NCI-H1694 treated with DMSO at 0.1 percent for 48 hours (cell line): ENCODE data around the gene RAB26.
A peak's percentile ranks its signal among the peaks of the same experiment; 100 is the strongest.

Source experiments
- DNase-seq: peaks from one replicate; lab custom pipeline; 2025; lab: John Stamatoyannopoulos, UW

RAB26 gene

GRCh38 chr16:2178321-2179106, 30.1 kb downstream of the RAB26 start:
- no peak for DNase-seq

- DNase-seq, result no peak
These were observed 30.7 kb downstream of the RAB26 start for GRCh38 chr16:2179107-2179501.

DNA sequence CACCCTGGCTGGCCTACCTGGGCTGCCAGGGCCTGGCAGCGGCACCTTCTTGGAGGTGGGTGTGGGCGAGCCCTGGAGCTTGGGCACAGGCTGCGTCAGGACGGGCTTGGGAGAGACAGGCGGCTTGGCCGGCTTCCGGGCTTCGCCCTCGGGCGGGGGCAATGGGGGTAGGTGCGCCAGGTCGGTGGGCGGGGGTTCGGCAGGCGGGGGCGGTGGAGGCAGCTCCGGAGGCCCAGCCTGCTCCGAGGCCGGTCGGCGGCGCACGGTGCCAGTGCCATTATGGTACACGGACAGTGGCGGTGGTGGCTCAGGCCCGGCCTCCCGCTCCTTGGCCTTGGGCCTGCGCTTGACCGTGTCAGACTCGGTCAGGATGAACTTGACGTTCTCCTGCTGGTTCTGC, 31.2 kb downstream of the RAB26 start:
- no peak for DNase-seq

GRCh38 chr16:2180461-2180860, 32.0 kb downstream of the RAB26 start:
- no peak for DNase-seq

GRCh38 chr16:2180962-2181923, 32.8 kb downstream of the RAB26 start:
- no peak for DNase-seq

DNA sequence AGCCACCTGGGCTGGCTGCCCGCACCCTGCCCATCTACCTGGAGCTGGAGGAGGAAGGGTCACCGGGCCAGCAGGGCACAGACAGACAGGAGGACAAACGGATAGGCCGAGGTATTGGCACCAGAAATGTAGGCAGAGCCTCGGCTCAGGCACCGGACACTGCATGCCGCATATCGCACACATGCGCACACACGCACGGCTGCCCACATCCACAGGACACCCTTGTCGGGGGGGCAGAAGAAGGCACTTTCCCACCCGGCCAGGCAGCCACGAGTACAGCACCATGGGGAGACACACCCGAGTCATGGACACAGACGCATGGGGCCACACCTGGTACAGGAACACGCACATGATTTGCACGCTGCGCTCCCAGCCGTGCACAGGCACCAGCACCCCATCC, 33.5 kb downstream of the RAB26 start:
- DNase-seq, result no peak

GRCh38 chr16:2183671-2184070, 35.2 kb downstream of the RAB26 start:
- no peak for DNase-seq

DNA sequence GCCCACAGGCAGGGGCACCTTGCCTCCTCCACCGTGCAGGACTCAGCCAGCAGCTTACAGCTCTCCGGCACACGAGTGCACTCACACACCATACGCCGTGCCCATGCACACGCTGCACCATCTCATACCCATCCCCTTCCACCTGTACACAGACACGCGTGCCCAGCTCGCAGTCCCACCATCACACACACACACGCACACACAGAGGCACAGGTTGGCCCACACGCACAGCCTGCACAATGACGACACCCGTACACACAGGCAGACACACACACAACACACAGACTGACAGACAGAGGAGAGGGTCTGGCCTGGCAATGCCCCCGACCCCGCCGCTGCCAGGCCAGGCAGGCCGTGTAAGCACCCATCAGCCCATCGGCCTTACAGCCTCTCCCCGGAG, 35.9 kb downstream of the RAB26 start:
- no peak for DNase-seq

DNA sequence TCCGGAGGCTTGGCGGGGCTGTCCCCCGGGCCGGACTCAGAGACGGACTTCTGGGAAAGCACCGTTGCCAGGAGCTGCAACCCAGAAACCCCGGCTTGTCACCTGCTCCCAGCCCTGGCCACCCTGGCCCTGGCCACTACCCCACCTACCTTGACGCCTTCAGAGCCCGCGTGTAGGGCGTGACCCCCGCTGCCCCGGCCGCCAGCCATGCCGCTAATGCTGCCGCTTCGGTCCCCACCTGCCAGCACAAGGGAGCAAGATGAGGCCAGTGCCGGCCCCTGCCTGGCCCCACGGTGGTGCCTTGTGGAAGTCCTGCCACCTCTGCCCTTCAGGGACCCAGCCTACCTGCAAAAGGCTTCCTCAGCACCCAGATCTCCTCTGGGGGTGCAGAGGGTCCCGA, 36.5 kb downstream of the RAB26 start:
- DNase-seq, result no peak

DNA sequence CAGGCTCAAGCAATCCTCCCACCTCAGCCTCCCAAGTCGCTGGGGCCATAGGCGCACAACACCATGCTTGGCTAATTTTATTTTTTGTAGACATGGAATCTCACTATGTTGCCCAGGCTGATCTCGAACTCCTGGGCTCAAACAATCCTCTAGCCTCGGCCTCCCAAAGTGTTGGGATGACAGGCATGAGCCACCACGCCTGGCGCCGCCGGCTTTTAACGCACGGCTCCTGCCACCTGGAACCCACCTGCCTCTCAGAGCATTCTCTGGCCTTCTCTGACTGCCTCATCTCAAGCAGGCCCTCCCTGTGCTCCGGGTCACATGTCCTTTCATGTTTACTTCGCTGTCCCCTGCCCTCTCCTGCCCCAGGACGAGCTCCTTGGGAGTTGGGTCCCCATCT, 37.6 kb downstream of the RAB26 start:
- DNase-seq, result no peak

GRCh38 chr16:2186505-2186904, 38.1 kb downstream of the RAB26 start:
- DNase-seq, result no peak

DNA sequence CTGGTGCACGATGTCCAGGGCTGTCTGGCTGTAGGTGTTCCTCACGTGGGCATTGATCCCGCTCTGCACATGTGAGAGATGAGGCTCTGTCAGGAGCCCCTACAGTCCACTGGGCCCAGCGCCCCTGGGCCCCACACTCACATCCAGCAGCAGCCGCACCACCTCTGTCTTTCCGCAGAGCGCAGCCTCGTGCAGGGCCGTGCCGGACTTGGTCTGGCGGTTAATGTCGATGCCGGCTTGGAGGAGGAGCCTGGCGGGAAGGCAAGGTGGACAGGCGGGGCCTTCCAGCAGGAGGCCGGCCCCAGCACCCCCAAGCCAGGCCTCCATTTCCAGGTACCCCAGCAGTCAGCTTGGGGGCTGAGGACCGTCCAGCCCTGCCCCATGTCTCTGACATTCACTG, 38.8 kb downstream of the RAB26 start:
- DNase-seq, result no peak

GRCh38 chr16:2188395-2188794, 40.0 kb downstream of the RAB26 start:
- no peak for DNase-seq

GRCh38 chr16:2189252-2189893, 40.9 kb downstream of the RAB26 start:
- no peak for DNase-seq

GRCh38 chr16:2190002-2190658, 41.7 kb downstream of the RAB26 start:
- no peak for DNase-seq

DNA sequence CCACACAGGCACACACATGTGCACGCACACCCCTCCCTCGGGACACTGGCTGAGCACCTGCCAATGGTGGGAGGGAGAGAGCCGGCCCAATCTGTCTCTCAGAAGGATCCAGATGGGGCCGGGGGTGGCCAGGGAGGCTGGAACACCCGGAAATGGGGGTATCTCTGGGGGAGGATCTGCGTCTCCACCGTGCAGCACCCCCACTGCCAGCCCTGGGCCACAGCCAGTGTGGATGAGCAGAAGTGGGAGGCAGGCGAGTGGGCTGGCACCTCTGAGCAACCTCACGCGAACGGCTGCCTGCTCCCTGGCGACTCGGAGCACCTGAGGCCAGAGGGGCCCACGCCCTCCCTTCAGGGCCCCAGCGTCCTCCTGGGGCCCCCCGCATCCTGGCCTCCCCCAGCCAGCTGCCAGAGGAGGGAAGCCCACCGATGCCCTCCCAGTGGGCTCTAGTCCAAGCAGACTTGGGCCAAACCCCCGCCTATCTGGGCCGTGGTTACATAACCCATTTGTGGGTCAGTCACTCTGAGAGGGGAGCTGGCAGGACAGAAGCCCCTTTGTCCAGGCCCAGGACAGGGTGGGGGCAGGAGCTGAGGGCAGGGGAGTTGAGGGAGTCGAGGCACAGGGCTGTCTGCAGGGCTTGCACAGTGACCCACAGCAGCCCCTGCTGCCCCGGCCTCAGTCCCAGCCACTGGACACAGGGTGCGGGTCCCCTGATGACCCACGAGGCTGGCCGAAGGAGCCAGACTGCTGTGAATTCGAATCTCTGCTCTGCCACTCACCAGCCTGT, 42.4 kb downstream of the RAB26 start:
- no peak for DNase-seq

- no peak for DNase-seq
These were observed 43.0 kb downstream of the RAB26 start for GRCh38 chr16:2191446-2191706.

DNA sequence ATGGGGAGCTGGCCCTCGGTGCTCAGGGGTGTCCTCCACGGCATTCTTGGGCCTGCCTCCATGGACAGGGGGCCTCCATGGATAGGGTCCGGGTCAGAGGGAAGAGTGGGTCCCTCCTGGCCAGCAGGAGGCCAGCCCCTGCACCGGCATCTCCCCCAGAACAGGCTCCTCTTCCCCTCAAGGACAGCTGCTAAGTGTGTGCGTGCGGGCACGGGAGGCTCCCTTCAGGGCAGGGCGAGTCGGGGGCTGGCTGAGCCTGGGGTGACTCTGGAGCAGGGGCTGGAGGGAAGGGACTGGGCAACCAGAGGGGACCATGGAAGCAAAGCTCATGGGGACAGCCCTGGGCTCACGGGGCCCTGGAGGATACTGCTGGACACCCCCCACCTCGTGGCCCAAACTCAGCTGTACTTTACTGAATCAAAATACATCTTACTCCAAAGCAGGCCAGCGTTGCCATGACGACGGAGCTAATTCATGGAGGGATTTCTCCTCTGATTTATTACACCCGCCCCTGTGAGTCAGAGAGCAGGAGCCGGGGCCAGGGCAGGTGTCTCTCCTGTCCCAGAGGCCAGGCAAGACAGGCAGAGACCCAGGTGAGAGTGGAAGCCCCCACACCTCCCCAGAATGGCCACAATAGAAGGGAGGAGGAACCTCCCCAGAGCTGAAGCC, 45.9 kb downstream of the RAB26 start:
- no peak for DNase-seq

DNA sequence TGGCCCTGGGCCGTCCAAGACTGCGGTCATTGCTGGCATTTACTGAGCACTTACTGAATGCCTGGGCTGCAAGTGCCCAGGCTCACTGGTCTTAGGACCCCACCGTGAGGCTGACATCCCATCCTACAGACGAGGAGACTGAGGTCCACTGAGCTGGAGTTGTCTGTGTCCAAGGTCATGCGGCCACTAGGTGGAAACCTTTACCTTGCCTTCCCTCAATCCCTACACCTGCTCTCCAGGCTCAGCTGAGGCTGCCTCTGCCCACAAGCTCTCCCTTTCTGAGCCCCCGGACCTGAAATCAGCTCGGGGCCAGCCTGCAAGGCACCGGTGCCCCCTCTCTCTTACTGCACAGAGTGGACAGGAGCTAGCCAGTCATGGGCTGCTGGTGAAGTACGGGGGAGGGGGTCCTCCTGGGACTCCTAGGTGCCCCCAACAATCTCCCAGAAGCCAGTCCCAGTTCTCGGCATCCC, 46.5 kb downstream of the RAB26 start:
- DNase-seq, result peak; percentile 16

DNA sequence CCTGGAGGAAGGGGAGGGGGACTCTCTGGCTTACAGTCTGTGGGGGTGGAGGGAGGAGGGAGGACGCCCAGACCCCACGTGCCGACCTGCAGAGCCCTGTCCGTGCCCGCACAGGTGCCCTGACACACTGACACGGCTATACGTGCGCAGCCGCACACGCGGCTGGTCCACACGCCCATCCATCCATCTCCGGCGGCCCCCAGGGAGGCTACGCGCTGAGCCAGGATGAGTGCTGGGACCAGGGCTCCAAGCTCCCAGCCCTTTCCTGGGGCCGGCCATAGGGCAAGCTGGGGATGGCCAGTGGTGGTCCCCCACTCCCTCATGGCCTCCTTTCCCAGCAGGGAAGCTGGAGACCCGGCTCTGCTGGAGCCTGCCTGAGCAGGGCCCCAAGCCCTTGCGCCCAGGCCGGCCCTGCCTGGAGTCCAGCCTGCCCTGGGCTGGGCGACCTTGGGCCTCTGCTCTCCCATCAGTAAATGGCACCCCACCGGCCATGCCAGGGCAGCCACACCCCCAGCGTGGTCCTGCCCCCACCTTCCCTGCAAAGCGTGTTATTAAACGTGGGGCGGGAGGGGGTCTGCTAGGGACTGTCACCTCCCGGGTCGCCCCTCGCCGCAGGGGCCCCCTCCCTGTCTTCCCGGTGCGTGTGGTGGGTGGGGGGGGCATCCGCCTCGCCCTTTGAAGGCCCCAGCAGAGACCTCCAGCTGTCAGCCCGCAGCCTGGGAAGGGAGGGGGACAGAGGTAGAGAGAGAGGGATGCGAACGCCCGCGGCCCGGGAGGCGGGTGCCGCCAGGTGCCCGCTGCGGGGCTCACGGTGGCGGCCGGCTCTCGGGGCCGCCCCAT, 47.1 kb downstream of the RAB26 start:
- DNase-seq, result no peak
